HFF-Myc (cell line): ENCODE results near the gene RBM19.

Experiments used
- DNase-seq: peaks from one replicate; pipeline ENCODE4 v3.0.0-alpha.2; 2011; ENCODE audit warnings: low read depth; ENCODE audit errors: extremely low read depth
- H3K4me3 ChIP-seq: replicated peaks from 2 replicates; pipeline ENCODE4 v1.5.1; 2011; ENCODE audit warnings: low read depth, mild to moderate bottlenecking, control low read depth, low read length
- TF ChIP-seq, protein P1 (sequence below): IDR thresholded peaks from 2 replicates; pipeline ENCODE4 v1.5.1; 2012; ENCODE audit warnings: mild to moderate bottlenecking, low read depth, low read length, control low read depth; ENCODE audit errors: missing control alignments

RBM19 gene

GRCh38 chr12:113867258-113867657, 98.9 kb downstream of the RBM19 start:
- DNase-seq, result no peak
- TF ChIP-seq, protein P1, sequence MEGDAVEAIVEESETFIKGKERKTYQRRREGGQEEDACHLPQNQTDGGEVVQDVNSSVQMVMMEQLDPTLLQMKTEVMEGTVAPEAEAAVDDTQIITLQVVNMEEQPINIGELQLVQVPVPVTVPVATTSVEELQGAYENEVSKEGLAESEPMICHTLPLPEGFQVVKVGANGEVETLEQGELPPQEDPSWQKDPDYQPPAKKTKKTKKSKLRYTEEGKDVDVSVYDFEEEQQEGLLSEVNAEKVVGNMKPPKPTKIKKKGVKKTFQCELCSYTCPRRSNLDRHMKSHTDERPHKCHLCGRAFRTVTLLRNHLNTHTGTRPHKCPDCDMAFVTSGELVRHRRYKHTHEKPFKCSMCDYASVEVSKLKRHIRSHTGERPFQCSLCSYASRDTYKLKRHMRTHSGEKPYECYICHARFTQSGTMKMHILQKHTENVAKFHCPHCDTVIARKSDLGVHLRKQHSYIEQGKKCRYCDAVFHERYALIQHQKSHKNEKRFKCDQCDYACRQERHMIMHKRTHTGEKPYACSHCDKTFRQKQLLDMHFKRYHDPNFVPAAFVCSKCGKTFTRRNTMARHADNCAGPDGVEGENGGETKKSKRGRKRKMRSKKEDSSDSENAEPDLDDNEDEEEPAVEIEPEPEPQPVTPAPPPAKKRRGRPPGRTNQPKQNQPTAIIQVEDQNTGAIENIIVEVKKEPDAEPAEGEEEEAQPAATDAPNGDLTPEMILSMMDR, result peak; percentile 61
- no peak overlapping the region for H3K4me3 ChIP-seq

DNA sequence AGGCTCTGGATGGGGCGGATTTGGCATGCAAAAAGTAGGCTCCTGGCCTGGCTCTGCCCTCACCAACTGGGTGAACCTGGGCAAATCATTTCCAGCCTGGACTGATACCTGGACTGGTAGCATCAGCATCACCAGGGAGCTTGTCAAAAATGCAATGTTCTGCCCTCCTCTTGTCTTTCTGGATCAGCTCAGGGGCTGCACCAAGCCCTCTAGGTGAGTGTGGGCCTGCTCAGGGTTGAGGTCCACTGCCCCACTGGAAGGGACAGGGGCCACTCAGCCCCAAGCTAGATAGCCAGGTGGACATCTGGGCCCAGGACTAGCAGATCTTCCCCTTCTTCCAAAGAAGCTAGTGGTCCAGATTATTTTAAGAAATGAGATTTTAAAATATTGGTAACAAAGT, 99.6 kb downstream of the RBM19 start:
- TF ChIP-seq, protein P1, result no peak
- no peak overlapping the region for H3K4me3 ChIP-seq
- no peak for DNase-seq

- H3K4me3 ChIP-seq, result no peak overlapping the region
- TF ChIP-seq, protein P1, result no peak
- DNase-seq, result no peak
Observed at GRCh38 chr12:113863455-113863845, 102.7 kb downstream of the RBM19 start.

DNA sequence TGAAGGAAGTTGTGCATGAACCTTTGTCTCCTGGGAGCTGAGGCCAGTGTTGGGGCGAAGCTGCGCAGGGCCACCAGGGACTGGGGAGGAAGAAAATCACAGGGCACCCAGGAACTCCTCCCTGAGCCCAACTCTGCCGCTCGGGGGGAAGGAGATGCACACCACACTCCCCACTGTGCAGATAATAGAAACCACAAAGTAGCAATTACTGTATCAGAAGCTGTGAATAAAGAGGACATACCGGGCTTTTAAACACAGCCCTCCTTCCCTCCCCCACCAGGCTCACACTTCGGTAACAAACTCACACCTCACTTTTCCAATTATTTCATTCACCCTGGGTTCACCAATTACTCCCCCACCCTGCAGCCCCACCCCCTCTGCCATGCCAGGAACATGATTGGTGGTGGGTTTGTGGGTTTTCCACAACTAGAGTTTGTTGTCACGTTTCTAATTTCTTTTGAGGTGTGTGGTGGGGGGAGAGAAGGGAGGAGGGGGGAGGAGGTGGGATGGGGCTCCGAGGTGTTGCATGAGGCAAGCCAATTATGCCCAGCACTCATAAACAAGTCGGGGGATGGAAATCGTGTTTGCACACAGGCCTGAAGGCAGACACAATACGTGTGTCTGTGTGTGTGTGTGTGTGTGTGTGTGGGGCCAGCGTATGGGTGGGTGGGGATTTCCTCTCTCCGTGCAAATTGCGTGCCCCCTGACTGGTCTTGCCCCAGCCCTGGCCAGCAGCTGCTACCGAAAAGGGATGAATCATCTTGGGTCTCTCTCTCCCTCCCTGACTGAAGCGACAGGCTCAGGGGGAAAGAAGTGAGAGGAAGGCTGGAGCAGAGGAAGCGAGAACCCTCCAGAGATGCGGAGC, 103.3 kb downstream of the RBM19 start:
- DNase-seq, result peak; percentile 66
- TF ChIP-seq, protein P1, result no peak
- H3K4me3 ChIP-seq, result no peak overlapping the region

GRCh38 chr12:113861708-113862312, 104.3 kb downstream of the RBM19 start:
- no peak overlapping the region for H3K4me3 ChIP-seq
- DNase-seq, result no peak

GRCh38 chr12:113860950-113861349, 105.2 kb downstream of the RBM19 start:
- peak; percentile 37 for DNase-seq
- TF ChIP-seq, protein P1, result no peak

More at GRCh38 chr12:113861708-113862312, 104.3 kb downstream of the RBM19 start:
- TF ChIP-seq, protein P1, result no peak

More at GRCh38 chr12:113860950-113861349, 105.2 kb downstream of the RBM19 start:
- no peak overlapping the region for H3K4me3 ChIP-seq
